Medulla oblongata (tissue), 1 donor: Measurements from ENCODE around the gene RPL31.
"Not testable (repeated sequence)": the region's sequence is repeated elsewhere in the genome, so short reads cannot be mapped to it uniquely, and the experiment has no call there.

ENCODE experiments used
- DNase-seq: peaks from one replicate; pipeline ENCODE4 v3.0.0-alpha.2; 2015; ENCODE audit errors: extremely low spot score

Gene RPL31

GRCh38 chr2:101026923-101027469 lies 24.9 kb downstream of the RPL31 start:
- DNase-seq: no peak

GRCh38 chr2:101027852-101028251 lies 25.8 kb downstream of the RPL31 start:
- DNase-seq: no peak

GRCh38 chr2:101030866-101031554 lies 28.9 kb downstream of the RPL31 start:
- no peak for DNase-seq

- no peak for DNase-seq
These were observed 30.1 kb downstream of the RPL31 start for GRCh38 chr2:101032084-101032776.

GRCh38 chr2:101036562-101036961 lies 34.5 kb downstream of the RPL31 start:
- peak; percentile 15 for DNase-seq

GRCh38 chr2:101037161-101037755 lies 35.2 kb downstream of the RPL31 start:
- DNase-seq: no peak

GRCh38 chr2:101038455-101039255 lies 36.6 kb downstream of the RPL31 start:
- no peak for DNase-seq

GRCh38 chr2:101040072-101040471 lies 38.0 kb downstream of the RPL31 start:
- no peak for DNase-seq

- no peak for DNase-seq
These were observed 38.7 kb downstream of the RPL31 start for GRCh38 chr2:101040761-101041160.

GRCh38 chr2:101041413-101041812 lies 39.3 kb downstream of the RPL31 start:
- peak; percentile 34 for DNase-seq

GRCh38 chr2:101045330-101045729 lies 43.2 kb downstream of the RPL31 start:
- DNase-seq: no peak

- no peak for DNase-seq
These were observed 45.1 kb downstream of the RPL31 start for GRCh38 chr2:101047075-101047766.

GRCh38 chr2:101047774-101048173 lies 45.7 kb downstream of the RPL31 start:
- no peak for DNase-seq

- DNase-seq: no peak
These were observed 46.7 kb downstream of the RPL31 start for GRCh38 chr2:101048756-101049155.

GRCh38 chr2:101050886-101051285 lies 48.8 kb downstream of the RPL31 start:
- not testable (repeated sequence) for DNase-seq

- DNase-seq: no peak
These were observed 50.1 kb downstream of the RPL31 start for GRCh38 chr2:101052147-101052546.

GRCh38 chr2:101053117-101053516 lies 51.0 kb downstream of the RPL31 start:
- no peak for DNase-seq
